Mucosa of descending colon (tissue), 3 donors: Measurements from ENCODE around the gene HES3. TPM values are rescaled to one million over a fixed set of nuclear protein-coding genes. Genes with fewer than 3 reads are reported as not detected.

Experiments used
- ATAC-seq: fragments of 200-7000 bp; cut with Tn5 transposase; one replicate; pipeline ENCODE4 v1.9.1; 2020; ENCODE audit warnings: mild to moderate bottlenecking, moderate library complexity
- DNase-seq, 3 donors: peaks; one replicate each; pipeline ENCODE4 v3.0.0-alpha.2; 2020
- H3K36me3 ChIP-seq: fragments of 200-600 bp; one replicate; pipeline ENCODE4 v1.8.0; 2021; ENCODE audit warnings: low read depth, mild to moderate bottlenecking
- H3K4me1 ChIP-seq: fragments of 200-600 bp; one replicate; pipeline ENCODE4 v1.8.0; 2021; ENCODE audit warnings: low read depth, mild to moderate bottlenecking
- H3K4me3 ChIP-seq: fragments of 200-600 bp; one replicate; pipeline ENCODE4 v1.8.0; 2021; ENCODE audit warnings: mild to moderate bottlenecking
- H3K9me3 ChIP-seq: fragments of 200-600 bp; one replicate; pipeline ENCODE4 v1.8.0; 2021; ENCODE audit warnings: mild to moderate bottlenecking
- intact Hi-C, 2 donors: fragments of 100-400 bp; cut with DNase I in 1 of 2; cut with micrococcal nuclease in 1 of 2; formaldehyde crosslinking; loops; one replicate each; pipeline versions ENCODE4 v1.11.0 to v1.11.1; 2022; cut with DNase I, micrococcal nuclease
- total RNA-seq, 3 donors: library from RNA; stranded (reverse); fragmentation: NEBNext Ultra II Directional in 2 of 3; extraction: Animal tissue kit (Norgen Biotek cat#: 25700) in 2 of 3; gene quantifications; one replicate each; pipeline versions ENCODE4 v1.2.1 to v1.2.4, GENCODE V29; 2021 to 2023
- TF ChIP-seq, protein P1 (sequence below): fragments of 200-600 bp; IDR thresholded peaks from one replicate; pipeline ENCODE4 v1.8.0; 2022; ENCODE audit warnings: antibody characterized with exemption, mild to moderate bottlenecking
- donor health status: DM: no; HTN: no; CAD: no; lungs with moderate emphysema.
- donor health status: DM: no; HTN: no; CAD: no.
- donor health status: DM: no; HTN: yes; CAD: no.

Gene HES3
- total RNA-seq, 3 donors from 2014 or later = not detected

DNA sequence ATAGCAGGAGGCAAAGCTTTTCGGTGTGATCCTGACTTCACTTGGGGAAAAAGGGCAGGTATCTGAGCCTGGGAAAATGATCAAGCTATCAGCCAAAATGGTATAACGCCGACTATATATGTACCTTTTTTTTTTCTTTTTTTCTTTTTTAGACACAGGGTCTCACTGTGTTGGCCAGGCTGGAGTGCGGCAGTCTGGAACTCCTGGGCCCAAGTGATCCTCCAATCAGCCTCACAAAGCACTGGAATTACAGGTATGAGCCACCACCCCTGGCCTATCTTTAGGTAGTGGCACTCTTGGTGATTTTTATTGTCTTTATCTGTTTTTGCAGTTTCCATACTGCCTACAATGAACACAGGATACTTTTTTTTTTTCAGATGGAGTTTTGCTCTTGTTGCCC lies 6.9 kb upstream of the HES3 start:
- ATAC-seq = no peak
- no peak for DNase-seq
- intact Hi-C loops = no loop called here
- Histone ChIP-seq H3K4me1 (peaks cover 15% of the 10 kb centered on the region), H3K4me3 (no peak overlapping the region), H3K9me3 (no peaks in the 10 kb centered on the region), H3K36me3 (no peaks in the 10 kb centered on the region)
- TF ChIP-seq, protein P1, sequence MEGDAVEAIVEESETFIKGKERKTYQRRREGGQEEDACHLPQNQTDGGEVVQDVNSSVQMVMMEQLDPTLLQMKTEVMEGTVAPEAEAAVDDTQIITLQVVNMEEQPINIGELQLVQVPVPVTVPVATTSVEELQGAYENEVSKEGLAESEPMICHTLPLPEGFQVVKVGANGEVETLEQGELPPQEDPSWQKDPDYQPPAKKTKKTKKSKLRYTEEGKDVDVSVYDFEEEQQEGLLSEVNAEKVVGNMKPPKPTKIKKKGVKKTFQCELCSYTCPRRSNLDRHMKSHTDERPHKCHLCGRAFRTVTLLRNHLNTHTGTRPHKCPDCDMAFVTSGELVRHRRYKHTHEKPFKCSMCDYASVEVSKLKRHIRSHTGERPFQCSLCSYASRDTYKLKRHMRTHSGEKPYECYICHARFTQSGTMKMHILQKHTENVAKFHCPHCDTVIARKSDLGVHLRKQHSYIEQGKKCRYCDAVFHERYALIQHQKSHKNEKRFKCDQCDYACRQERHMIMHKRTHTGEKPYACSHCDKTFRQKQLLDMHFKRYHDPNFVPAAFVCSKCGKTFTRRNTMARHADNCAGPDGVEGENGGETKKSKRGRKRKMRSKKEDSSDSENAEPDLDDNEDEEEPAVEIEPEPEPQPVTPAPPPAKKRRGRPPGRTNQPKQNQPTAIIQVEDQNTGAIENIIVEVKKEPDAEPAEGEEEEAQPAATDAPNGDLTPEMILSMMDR = no peak

GRCh38 chr1:6239213-6239752 lies 4.7 kb upstream of the HES3 start:
- no peaks in the 10 kb centered on the region for H3K9me3 ChIP-seq
- H3K4me3 ChIP-seq = no peak overlapping the region
- intact Hi-C loops = no loop called here
- TF ChIP-seq, protein P1 = no peak
- H3K36me3 ChIP-seq = no peaks in the 10 kb centered on the region
- peaks cover 17% of the 10 kb centered on the region for H3K4me1 ChIP-seq
- DNase-seq = no peak
- no peak for ATAC-seq

DNA sequence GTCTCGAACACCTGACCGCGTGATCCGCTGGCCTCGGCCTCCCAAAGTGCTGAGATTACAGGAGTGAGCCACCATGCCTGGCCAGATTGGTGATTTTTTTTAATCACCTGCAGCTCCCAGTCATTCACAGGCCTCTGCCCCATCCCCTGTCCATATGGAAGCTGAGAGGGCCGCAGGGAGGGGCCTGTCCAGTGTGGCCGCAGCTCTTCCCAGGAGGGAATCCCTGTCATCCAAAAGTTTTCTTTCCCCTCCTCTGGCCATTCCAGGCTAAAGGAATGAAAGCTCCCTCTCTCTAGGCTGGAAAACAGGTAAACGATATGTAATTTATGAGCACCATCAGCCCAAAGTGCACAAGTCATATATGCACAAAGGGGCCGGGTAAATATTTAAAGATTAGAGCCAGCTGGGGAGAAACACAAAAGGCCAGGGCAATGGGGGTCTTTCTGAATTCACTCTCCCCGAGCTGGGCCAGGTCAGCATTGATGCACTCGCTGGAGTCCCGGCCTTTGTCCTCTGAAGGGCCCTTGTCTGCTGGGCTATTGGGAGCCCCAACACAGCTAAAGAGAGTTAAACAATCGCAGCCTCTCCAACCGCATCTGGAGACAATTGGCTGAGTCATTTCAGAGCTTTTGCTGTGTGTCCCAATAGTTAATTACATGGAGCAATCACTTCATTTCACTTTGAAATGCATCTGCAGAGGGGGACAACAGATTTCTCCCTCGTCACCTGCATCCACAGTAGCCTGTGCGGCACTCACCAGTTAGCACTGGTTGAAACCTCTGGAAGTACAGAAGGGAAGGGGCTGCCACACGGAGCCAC lies 3.8 kb upstream of the HES3 start:
- intact Hi-C loops = loop anchor here in 1 of 2 donors (10.0 kb wide), 1 partner anchor 165 kb away; no protein-coding TSS in a partner anchor
- H3K4me1 ChIP-seq = peaks cover 9% of the 10 kb centered on the region

DNA sequence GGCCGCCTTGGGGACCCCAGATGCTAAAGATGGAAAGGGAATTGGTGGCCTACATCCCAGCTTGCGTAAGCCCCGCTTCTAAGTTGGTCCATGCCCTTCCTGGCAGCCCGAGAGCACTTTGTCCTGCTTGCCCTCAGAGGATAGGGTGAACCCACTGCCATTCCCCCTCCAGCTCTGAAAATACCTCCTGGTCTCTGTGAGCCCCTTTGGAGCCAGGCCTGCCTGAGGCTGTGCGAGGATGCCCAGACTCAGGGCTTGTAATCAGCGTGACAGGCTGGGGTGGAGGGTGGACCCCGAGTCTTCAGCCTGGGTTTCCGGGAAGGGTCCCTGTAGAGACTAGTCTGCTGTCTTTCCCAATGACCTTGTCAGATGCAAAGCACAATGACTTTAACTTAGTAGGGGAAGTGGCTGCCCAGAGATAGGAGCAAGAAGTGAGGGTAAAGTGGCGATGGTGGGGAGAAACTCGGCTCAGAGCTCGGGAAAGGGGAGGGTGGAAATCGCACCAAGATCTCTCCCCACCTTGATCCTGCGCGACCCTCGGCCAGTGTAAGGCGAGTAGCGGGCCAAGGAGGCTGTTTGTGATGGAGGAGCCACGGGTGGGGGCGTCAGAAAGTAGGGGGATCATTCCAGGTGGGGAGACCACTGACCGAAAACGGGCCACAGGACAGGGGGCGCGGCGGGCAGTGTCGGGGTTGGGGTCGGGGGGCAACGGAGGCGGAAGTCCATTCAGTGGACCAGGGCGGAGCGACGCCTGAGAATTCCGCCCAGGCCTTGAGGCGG lies 2.7 kb upstream of the HES3 start:
- TF ChIP-seq, protein P1 = no peak
- no peaks in the 10 kb centered on the region for H3K9me3 ChIP-seq
- H3K4me3 ChIP-seq = no peak overlapping the region
- intact Hi-C loops = loop anchor here in 1 of 2 donors (10.0 kb wide), 1 partner anchor 164 kb away; no protein-coding TSS in a partner anchor
- H3K36me3 ChIP-seq = no peaks in the 10 kb centered on the region
- DNase-seq = no peak
- no peak for ATAC-seq
- peaks cover 18% of the 10 kb centered on the region for H3K4me1 ChIP-seq

More for the DNA sequence above, 3.8 kb upstream of the HES3 start:
- no peak overlapping the region for H3K4me3 ChIP-seq
- H3K36me3 ChIP-seq = no peaks in the 10 kb centered on the region
- TF ChIP-seq, protein P1 = no peak
- no peak for ATAC-seq
- no peaks in the 10 kb centered on the region for H3K9me3 ChIP-seq
- DNase-seq = no peak

GRCh38 chr1:6241887-6242740 lies 1.9 kb upstream of the HES3 start:
- intact Hi-C loops = loop anchor here in 1 of 2 donors (10.0 kb wide), 1 partner anchor 163 kb away; no protein-coding TSS in a partner anchor
- ATAC-seq (no peak), DNase-seq (no peak)
- Histone ChIP-seq H3K4me3 (no peak overlapping the region), H3K36me3 (no peaks in the 10 kb centered on the region), H3K9me3 (no peaks in the 10 kb centered on the region), H3K4me1 (peaks cover 18% of the 10 kb centered on the region)
- TF ChIP-seq, protein P1 = no peak
